ENCODE data around the gene FAM237B. TPM values are rescaled to one million over a fixed set of nuclear protein-coding genes. Genes with fewer than 3 reads are reported as not detected.

The FAM237B gene
- total and polyA plus RNA-seq, 4 donors = not detected

DNA sequence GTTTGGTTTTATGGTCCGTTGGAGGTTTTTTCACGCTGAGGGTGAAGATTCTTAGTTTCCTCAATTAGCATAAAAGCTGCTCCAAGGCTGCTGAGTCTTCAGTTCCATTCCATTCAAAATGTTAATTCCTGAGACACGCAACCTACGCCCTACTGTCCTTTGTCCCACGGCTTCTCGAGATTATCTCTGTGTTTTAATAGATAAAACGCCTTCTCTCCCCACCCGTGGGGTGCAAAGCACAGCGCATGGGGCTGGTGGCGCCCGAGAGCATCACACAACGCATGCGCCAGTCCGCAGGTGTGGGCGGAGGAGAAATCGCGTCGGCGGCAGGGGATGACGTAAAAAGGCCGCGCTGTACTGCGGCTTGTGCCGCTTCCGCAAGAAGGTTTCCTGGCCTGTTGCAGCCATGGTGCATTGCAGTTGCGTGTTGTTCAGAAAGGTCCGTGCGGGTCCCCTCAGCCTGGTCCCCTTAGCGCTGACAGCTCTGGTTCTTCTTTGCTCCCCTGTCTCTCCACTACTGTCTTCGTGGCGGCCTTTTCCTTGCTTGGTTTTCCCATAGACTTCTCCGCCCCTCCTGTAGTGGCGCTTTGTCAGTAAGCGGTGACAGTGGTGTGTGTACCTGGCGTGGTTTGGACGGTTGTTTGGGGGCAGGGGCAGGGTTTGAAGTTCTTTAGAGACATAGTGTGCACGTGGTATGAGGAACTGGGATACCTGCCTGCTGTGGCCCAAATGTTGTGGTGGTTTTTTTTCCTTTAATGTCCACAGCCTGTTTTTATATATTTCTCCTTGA lies 25.4 kb upstream of the FAM237B start, which contains the start of gene GTPBP10 (continued):
- TF ChIP-seq HNF4A (conservative IDR thresholded peaks at IDR 0.05) (peak; percentile 89 to 92), FOXA1 (IDR thresholded peaks at IDR 0.05) (peak; percentile 32)
- TF ChIP-seq, protein P1, sequence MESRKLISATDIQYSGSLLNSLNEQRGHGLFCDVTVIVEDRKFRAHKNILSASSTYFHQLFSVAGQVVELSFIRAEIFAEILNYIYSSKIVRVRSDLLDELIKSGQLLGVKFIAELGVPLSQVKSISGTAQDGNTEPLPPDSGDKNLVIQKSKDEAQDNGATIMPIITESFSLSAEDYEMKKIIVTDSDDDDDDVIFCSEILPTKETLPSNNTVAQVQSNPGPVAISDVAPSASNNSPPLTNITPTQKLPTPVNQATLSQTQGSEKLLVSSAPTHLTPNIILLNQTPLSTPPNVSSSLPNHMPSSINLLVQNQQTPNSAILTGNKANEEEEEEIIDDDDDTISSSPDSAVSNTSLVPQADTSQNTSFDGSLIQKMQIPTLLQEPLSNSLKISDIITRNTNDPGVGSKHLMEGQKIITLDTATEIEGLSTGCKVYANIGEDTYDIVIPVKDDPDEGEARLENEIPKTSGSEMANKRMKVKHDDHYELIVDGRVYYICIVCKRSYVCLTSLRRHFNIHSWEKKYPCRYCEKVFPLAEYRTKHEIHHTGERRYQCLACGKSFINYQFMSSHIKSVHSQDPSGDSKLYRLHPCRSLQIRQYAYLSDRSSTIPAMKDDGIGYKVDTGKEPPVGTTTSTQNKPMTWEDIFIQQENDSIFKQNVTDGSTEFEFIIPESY (IDR thresholded peaks at IDR 0.05) = peak; percentile 93

DNA sequence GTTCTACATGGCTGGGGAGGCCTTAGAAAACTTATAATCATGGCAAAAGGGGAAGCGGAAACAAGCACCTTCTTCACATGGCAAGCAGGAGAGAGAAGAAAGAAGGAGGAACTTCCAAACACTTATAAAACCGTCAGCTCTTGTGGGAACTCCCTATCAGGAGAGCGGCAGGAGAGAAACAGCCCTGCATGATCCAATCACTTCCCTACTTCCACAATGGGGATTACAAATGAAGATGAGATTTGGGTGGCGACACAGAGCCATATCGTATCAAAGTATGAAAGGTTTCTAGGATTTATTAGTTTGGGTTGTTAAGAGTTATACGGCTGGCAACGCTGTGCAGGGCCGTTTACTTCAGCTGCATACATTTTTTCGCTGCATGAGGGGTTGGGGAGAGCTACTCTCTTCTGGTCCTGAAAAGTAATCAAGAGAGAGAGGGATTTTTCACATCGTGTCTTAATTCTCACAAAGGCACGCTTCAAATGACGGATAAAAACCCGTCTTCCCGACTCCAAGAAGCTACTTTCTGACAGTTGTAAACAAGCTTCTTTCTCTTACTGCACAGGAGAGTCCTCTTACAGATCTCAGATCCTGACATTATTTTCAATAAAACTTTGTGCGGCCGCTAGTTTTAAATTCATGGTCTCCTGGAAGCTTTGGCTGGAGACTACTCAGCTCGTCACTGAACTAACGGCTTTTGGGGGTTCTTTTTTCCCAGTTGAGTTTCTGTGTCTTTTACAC lies 24.7 kb upstream of the FAM237B start:
- Histone ChIP-seq H3K4me1 (ENCODE audit: control insufficient read depth in 4 of 4, insufficient read depth in 4 of 4, low read length in 3 of 4) (peaks cover 3 to 18% (median 4%) of the 10 kb centered on the region in 4 donors), H3K36me3 (ENCODE audit: control insufficient read depth in 4 of 4, insufficient read depth in 3 of 4, low read depth in 1 of 4, low read length in 3 of 4) (no peaks in the 10 kb centered on the region), H3K27me3 (ENCODE audit: control insufficient read depth in 4 of 4, insufficient read depth in 4 of 4, low read length in 3 of 4) (no peaks in the 10 kb centered on the region), H3K4me3 (ENCODE audit: low read depth in 1 of 3, low read length in 3 of 3) (peak overlapping the region; percentile 60 to 97 (median 76)), H3K27ac (ENCODE audit: low read depth in 1 of 2, low read length in 2 of 2) (peak overlapping the region; percentile 87 to 96), H3K9me3 (ENCODE audit: control insufficient read depth in 4 of 4, low read length in 3 of 4) (no peaks in the 10 kb centered on the region), H3K9ac (ENCODE audit: low read depth in 1 of 2, low read length in 2 of 2) (peak overlapping the region; percentile 94 to 96)
- DNase-seq (ENCODE audit: low spot score) = no peak
- TF ChIP-seq NR2F2 (IDR thresholded peaks at IDR 0.05) = no peak
- TF ChIP-seq, protein P1 (IDR thresholded peaks at IDR 0.05) = no peak
- TF ChIP-seq, protein P2, sequence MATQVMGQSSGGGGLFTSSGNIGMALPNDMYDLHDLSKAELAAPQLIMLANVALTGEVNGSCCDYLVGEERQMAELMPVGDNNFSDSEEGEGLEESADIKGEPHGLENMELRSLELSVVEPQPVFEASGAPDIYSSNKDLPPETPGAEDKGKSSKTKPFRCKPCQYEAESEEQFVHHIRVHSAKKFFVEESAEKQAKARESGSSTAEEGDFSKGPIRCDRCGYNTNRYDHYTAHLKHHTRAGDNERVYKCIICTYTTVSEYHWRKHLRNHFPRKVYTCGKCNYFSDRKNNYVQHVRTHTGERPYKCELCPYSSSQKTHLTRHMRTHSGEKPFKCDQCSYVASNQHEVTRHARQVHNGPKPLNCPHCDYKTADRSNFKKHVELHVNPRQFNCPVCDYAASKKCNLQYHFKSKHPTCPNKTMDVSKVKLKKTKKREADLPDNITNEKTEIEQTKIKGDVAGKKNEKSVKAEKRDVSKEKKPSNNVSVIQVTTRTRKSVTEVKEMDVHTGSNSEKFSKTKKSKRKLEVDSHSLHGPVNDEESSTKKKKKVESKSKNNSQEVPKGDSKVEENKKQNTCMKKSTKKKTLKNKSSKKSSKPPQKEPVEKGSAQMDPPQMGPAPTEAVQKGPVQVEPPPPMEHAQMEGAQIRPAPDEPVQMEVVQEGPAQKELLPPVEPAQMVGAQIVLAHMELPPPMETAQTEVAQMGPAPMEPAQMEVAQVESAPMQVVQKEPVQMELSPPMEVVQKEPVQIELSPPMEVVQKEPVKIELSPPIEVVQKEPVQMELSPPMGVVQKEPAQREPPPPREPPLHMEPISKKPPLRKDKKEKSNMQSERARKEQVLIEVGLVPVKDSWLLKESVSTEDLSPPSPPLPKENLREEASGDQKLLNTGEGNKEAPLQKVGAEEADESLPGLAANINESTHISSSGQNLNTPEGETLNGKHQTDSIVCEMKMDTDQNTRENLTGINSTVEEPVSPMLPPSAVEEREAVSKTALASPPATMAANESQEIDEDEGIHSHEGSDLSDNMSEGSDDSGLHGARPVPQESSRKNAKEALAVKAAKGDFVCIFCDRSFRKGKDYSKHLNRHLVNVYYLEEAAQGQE (IDR thresholded peaks at IDR 0.05) = no peak
- TF ChIP-seq GABPA (IDR thresholded peaks at IDR 0.05 in 1 of 2, conservative IDR thresholded peaks at IDR 0.05 in 1 of 2) = no peak
- TF ChIP-seq YY1 (IDR thresholded peaks at IDR 0.05) = no peak
- no peak for TF ChIP-seq ATF3 (IDR thresholded peaks at IDR 0.05)
- TF ChIP-seq FOXA2 (IDR thresholded peaks at IDR 0.05) = no peak
- no peak for TF ChIP-seq HNF4A (conservative IDR thresholded peaks at IDR 0.05)
- TF ChIP-seq RAD21 (IDR thresholded peaks at IDR 0.05) = no peak
- no peak for TF ChIP-seq FOXA1 (IDR thresholded peaks at IDR 0.05)
- TF ChIP-seq CTCF (IDR thresholded peaks at IDR 0.05; ENCODE audit: low read depth, low read length, missing input control) = no peak
- no peak for TF ChIP-seq RXRA (IDR thresholded peaks at IDR 0.05)
- TF ChIP-seq SP1 (IDR thresholded peaks at IDR 0.05) = no peak
- TF ChIP-seq EGR1 (IDR thresholded peaks at IDR 0.05; ENCODE audit: low read depth in 2 of 2) = no peak
- no peak for TF ChIP-seq TAF1 (conservative IDR thresholded peaks at IDR 0.05)
- WGBS = 8% methylated on average over 18 of the region's 18 CpGs

Measured in liver (tissue), 9 donors.